Activated T-helper 1 cell treated with Interleukin-2 at 50 U/mL for 16 hours (primary cell): Measurements from ENCODE around the gene AVPR2.

Source experiments
- DNase-seq: peaks from one replicate; pipeline ENCODE4 v3.0.0-alpha.2; 2020; ENCODE audit warnings: low read depth

AVPR2 gene

DNA sequence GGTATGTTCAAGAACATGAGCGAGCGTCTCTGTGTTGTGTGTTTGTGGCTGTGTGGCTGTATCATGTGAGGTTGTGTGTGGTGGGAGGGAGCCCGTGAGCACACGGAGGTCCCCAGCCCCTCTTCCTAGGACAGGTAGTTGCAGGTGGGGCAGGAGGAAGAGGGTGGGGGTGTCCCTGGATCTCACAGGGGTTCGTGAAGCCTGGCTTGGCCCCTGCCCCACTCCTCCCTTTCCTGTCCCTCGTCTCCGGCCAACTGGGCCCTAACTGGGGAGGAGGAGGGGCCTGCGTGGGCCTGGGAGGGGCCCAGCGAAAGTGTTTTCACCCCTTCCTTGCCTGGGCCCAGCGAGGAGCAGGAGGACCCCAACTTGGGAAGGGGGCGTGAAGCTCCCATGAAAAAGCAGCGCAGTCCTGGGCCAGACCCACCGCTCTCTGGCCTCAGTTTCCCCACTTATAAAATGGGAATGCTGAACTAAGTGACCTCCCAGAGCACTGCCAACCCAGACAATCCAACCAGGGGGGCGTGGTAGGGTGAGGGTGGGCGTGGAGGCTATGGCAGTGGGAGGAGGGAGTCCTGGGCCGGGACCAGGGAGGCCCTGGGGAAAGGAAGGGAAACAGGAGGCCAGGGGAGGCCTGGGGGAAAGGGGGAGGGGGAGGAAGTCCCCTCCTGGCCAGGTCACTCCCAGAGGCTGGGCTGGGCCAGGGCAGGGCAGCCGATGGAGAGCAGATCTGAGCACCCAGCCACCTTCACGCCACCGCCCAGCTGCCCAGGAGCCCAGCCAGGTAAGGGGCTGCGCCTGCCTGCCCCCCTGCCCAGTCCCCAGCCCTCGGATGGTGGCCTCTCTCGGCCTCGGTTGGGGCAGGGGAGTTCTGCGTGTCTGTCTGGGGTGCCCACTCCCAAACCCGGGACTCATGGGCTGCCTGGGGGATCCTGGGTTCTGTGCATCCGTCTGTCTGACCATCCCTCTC lies at the start of gene AVPR2:
Gene AVPR2 (plus strand): TSS at position 683 of the 967 bp plus-strand sequence. CDS start 473 bp downstream, outside the sequence.
- DNase-seq, result no peak

DNA sequence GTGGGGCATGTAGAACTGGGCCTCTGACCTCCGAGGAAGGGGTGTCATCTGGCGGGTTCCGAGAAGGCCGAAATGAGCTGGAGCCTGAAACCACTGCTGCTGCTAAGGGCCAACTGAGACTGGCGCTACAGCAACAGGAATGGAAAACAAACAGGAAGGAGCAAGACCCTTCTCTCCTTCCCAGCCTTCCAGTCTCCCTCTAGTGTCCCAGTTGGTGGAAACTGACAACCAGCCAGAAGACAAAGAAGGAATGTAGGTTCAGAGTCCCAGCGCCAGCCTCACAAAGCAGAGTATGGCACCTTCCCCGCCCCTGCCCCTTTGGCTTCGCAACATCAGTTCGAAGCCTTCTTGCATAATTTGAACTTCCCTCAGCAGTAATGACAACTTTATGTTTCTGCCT lies 49.8 kb upstream of the AVPR2 start:
- no peak for DNase-seq

DNA sequence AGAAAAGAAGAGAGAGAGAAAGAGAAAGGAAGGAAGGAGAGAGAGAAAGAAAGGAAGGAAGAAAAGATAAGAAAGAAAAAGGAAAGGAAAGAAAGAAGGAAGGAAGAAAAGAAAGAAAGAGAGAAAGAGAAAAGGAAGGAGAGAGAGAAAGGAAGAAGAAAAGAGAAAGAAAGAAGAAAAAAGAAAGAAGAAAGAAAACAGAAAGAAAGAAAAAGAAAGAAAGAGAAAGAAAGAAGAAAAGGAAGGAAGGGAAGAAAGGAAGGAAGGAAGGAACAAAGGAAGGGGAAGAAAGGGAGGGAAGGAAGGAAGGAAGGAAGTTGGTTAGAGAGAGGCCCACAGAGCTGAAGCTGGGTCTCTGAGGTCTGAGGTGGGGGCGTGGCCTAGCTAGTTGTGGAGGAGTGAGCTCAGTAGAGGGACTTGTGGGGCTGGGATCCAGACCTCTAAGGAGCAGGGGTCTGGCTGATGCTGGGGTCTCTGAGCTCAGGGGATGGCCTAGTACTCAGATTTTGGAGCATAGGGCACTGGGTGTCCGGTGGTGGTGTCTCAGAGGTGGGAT lies 47.0 kb upstream of the AVPR2 start:
- no peak for DNase-seq

DNA sequence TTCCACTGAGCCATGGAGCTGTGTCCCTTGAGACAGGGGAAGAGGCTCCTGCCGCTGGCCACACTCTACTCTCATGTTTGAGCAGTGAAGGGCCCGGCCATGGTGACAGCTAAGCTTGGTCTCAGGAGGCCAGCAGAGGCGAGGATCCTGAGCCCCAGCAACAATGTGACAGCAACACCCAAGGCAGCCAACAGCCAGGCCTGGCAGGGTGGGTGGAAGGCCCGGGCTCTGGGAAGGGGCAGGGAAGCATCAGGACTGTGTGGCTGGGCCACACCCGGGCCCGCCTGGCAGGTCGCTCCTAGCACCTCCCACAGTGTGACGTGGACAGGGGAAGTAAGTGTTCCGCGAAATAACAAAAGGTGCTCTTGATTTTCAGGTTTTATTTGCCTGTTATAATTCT lies 43.3 kb upstream of the AVPR2 start:
- DNase-seq, result no peak

DNA sequence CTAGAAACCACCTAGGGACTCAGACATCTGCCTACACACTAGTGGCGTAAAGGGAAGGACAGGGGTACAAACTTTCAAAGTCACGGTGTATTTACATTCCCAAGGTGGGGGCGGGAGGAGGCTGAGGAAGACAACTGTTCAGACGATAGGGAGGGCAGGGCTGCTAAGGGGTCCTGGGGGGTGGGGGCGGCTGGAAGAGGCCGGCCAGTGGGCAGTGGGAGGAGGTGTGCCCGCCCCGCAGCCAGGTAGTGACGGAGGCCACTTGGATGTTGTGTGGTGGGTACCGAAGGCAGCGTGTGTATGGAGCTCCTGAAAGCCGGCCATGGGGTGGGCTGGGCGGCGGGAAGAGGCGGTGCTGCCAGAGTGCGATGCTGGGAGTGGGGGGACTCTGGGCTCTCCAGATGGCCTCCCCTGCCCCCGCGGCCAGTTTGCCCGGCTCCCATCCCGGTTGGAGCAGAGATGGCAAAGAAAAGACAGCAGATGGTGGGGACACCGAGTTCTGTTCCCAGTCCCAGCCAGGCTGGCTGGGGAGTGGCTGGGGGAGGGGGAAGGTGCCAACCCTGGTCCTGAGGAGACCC lies 42.7 kb upstream of the AVPR2 start:
- DNase-seq, result no peak

DNA sequence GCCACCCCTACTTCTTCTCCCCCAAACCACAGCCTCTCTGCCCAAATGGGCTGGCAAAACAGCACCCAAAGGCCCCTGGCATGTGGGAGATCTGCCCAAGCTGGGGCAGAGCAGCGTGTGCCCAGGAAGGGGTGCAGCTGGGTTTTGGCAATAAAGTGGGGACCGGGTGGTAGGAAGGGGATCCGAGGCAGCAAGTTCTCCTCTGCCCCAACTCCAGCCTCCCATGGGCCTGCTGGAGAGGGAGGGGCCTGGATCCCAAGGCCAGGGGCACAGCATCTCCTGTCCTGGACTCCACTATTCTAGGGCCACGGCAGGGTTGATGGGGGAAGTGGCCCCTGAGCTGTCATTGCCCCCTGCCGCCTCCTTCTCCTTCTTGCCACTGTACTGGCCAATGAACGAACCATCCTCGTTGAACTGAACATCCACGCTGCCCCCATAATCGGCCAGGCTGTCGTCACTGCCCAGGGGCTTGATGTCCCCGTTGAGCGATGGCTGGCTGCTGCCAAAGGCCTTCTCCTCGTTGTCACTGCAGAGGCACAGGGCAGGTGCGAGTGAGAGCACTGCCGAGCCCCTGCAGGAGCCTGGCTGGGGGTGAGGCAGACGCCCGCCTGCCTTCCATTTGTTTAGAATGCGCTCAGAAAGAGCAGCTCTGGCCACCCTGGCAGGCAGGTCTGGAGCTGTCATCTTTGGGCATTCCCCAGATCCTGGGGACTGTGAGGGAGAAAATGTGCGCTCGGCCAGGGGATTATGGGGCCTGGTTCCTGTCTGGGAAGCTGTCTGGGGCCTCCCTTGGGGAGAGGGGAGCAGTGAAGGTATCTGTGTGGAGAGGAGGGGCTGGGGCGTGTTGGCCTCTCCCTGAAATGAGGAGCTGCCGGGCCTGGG lies 41.9 kb upstream of the AVPR2 start:
- DNase-seq, result no peak

DNA sequence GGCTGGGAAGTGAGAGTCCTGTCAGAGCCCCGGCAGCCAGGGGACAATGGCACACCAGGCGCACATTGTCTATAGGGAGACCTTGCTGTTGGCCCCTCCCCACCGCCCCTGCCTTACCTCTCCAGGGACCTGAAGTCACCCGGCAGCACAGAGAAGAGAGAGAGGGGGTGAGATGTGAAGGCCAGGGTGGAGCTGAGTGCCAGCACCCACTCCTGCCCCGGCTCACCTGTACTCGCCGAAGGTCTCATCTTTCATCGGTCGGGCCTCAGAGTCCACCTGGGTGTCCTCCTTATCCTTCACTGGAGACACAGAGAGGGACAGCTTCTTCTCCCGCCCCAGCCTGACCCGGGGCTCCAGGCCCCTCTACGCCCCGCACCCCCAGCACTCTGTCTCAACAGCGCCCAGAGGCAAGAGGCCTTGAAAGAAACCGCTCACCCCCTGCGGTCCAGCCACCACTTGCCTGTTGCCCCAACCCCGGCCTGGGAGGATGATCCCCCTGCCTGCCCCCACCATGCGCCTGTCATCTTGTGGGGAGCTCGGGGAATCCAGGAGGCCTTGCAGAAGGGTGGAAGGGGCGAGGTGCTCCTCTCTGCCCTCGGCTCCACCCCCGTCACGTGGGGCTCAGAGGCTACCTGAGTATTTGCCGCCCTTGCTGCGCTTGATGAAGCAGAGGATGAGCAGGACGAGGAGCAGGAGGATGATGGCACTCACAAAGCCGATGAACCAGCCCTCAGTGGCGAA lies 41.1 kb upstream of the AVPR2 start:
- DNase-seq, result no peak

DNA sequence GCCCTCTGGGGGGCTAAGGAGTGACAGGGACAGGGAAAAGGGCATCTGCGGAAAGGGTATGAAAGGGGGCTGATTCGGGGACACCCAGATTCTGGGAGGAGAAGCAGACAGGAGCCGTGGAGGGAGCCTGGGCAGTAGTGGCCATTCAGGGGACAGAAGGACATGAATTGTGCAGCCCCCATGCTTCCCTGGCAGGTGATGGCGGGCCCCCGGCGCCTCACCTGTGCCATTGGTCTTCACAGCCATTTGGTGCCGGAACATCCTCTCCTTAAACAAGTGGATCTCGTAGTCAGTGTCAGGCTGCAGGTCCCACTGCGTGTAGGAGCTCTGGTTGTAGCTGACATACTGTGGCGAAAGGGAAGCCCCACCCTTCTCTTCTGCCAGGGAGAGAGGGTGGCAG lies 40.4 kb upstream of the AVPR2 start:
- DNase-seq, result no peak

DNA sequence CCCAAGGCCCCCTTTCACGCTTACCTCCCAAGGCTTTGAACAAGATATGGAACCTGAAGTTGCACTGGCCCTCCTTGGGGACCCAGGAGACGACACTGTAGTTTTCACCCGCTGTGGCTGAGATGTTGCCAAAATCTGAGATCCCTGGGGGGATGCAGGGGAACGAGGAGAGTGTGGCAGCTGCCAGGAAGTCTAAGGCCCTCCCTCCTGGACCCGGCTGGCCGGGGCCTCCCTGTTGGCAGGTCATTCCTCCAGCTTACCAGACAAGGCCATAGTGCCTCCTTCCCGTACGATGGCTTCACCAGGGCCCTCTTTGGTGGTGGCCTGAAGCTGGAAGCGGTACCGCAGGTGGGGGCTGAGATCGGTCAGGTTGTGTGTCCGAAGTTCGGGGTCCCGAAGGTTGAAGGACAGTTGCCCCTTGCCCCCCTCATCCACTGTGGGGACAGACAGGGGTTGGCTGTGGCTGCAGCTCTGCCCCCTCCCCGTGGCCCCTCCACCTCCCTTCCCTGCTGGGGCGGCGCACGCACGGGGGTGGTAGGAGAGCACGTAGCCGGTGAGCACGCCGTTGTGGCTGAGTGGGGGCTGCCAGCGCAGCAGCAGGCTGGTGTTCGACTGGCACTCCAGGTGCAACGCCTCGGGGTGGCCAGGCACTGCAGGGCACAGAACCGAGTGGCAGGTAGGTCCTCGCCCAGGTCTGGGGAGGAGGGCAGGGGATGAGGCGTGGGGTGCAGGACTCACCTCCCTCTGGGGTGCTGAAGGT lies 39.7 kb upstream of the AVPR2 start:
- no peak for DNase-seq

DNA sequence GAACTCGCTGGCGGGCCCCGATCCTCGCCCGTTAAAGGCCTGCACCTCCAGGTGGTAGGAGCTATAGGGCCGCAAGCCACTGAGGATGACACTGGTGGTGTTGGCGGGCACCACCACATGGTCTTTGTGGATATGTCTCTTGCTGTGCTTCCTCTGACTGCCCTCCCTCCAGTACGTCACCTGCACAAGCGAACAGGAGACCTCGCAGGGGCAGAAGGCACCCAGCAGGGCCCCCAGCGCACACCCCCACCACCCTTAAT lies 39.2 kb upstream of the AVPR2 start:
- DNase-seq, result no peak

DNA sequence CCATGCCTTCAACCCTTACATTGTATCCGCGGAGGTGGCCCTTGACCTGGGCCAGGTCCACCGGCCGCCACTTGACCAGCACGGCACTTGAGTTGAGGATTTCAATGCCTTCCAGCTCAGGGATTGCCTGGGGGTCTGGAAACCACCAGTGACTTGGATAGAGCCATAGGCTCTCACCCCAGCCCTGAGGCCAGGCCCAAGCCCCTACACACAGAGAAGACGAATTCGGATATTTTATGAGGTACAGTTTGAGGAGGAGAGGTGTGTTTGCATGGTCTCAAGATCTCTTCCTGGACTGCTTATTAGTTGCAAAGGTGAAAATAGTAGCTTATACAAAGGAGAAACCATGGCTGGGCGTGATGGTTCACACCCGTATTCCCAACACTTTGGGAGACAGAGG lies 38.8 kb upstream of the AVPR2 start:
- no peak for DNase-seq

DNA sequence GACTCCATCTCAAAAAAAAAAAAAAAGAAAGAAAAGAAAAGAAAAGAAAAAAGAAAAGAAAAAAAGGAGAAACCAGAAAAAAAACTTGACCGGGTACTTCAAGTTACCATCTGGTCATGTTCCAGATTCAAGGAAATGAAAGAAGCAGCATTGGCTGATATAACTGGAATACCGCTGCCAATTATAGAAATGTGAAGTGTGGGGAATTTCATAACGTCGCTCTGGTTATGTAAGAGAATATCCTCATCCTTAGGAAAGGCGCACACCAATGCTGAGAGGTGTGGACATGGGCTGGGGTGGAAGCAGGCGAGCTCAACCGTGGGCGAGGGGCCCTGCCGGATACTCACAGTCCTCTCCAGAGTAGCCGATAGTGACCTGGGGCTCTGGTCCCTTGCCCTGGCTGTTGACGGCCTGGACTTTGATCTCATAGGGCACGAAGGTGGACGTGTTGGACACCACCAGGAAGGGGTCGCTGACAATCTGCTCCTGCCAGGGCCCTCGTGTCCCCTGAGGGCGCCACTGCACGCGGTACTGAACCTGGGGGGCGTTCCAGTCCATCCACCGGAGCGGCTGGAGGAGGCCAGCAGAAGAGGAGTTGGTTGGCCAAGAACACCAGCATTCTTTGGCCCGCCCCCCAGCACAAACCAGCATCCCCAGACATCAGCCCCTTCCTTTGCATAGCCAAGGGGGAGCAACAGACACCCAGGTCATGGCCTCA lies 38.0 kb upstream of the AVPR2 start:
- no peak for DNase-seq

DNA sequence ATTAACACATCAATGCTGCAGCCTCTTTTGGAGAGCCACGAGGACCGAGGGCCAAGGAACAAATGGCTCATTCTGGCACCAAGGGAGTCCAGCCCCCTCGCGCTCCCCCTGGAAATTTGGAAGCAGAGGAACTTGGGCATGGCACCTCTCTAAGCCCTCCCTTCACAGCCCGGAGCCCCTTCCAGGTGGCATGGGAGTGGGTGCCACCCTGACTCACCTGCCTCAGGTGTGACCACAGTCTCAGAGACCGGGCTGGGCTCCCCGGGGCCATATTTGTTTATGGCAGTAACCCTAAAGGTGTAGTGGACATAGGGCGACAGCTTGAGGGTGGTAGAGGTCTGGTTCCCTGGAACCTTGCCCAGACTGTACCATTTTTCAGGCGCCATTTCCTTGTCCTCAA lies 37.3 kb upstream of the AVPR2 start:
- DNase-seq, result no peak

DNA sequence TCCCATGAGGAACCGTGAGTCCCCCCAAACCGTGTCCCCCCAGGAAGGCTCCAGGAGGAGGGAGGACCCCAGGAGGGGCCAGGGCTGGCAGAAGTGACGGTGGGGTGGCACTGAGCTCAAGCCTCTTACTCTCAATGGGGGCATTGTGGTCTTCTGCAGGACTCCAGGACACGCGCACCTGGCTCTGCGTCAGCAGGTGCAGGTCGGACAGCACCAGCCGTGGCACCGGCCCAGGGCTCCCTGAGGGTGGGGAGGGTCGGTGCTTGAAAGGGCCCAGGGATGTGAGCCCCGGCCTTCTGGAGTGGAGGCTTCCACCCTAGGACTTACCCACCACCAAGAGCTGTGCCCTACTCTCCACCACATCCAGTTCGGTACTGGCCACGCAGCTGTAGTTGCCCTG lies 36.8 kb upstream of the AVPR2 start:
- DNase-seq, result no peak

DNA sequence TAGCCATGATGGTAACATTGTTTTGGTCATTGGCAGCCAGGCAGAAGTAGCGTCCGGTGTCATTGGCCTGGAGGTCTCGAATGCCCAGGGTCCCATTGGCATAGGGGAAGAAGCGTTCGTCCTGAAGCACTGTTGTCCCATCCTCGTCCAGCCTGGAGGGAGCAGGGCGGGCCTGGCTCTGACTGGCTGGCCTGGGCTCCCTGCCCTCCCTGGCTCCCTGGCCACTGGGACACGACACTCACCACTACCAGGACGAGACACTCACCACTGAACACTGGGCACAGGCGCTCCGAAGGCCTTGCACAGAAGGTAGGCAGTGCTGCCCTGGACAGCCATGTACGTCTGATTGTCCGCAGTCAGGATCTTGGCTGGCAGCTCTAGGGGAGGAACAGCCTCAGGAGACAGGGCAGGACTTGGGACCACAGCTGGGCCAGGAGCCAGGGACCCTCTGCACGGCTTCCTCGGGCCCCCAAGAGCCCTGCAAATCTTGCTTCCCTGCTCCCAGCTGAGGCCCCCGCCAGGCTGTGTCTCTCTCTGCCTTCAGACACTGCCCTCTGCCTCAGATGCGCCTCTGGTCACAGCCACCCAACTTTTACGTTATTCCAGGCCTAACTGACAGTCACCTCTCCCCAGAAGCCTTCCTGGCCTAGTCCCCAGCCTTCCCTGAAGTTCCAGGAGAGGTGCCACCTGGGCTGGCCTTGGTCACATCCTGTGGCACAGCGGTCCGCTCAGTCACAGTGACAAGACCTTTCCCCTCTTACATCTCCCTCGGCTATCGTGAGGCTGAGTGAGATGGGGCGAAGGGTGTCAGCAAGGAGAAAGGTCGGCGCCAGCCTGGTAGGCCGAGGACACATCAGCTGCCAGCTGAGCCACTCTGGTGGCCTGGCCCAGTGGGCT lies 35.6 kb upstream of the AVPR2 start:
- no peak for DNase-seq

DNA sequence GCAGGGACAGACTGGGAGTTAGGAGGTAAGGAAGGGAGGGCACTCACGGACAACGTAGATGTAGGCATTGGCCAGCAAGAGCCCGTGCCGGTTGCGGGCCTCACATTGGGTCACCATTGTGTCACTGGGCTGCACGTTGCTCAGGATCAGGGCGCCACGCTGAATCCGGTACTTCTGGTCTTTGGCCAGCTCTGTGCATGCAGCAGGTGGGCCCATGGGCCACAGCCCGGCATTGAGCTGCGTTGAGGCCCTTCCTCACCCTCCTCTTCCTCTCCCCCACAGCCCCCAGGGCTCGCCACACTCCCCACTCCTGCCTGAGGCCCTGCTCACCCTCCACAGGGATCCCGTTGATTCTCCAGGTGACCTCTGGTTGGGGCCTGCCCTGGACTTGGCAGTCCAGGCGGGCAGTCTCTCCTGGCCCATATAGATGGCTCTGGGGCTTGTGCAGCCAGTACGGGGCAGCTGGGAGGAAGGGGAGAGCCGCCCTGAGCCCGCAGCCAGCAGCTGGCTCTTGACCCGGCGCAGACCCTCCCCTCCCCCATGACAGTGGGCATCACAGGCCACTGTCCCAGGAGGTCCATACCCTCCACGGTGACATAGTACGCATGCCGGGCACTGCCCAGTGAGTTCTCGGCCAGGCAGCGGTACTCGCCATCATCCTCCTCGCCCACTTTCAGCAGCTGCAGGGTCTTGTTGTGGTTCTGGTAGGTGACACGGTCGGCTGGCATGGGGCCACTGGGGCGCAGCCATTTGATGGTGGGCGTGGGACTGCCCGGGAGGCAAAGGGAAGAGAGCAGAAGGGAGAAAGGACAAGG lies 34.8 kb upstream of the AVPR2 start:
- no peak for DNase-seq

DNA sequence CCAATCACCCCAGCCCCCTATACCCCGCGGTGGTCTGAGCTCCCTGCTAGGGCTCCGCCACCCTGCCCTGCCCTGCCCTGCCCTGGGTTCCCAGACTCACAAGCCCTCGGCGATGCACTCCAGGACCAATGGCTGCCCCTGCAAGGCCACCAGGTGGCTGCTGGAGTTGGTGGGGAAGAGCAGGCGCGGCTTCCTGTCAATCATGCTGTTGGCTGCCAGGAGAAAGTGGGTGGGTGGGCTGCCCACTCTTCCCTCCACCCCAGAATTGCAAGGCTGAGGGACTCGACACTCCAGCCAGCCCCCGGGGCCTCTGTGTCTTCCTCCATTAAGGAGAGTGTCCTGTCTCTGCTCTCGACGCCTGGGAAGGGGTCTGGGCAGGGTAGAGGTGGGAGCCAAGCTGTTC lies 34.2 kb upstream of the AVPR2 start:
- no peak for DNase-seq

DNA sequence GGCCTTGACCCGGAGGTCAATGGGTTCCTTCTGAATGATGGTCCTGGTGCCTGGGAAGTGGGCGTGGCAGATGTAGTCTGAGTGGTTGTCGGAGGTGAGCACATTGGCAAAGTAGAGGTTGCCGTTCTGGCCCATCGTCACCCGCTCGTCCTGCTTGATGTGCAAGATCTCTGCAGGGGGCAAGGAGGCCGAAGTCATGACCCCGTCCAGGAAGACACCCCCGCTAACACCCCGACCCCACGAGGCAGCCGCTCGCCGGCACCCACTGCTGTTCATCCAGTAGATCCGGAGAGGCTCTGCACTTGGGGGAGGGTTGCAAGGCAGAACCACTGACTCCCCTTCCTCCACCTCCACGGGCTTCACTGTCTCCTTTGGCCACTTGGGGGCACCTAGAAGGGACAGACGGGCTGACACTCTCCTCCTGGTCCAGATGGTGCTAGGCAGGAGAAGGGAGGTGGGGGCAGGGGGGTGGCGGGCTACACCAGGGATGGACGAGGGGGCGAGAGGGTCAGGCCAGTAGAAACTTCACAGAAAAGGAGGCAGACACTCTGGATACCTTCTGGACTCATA lies 33.6 kb upstream of the AVPR2 start:
- no peak for DNase-seq
